ENCODE results near the gene JPT2.

JPT2 gene

GRCh38 chr16:1653023-1653422, 25.1 kb upstream of the JPT2 start:
- DNase-seq = no peak

- no peak for DNase-seq
Observed at GRCh38 chr16:1654505-1655268, 23.4 kb upstream of the JPT2 start.

- no peak for DNase-seq
Observed at GRCh38 chr16:1655269-1655807, 22.7 kb upstream of the JPT2 start.

GRCh38 chr16:1655909-1656807, 21.9 kb upstream of the JPT2 start:
- DNase-seq = no peak

GRCh38 chr16:1656808-1657617, 21.1 kb upstream of the JPT2 start:
- no peak for DNase-seq

GRCh38 chr16:1657841-1658240, 20.2 kb upstream of the JPT2 start:
- DNase-seq = no peak

GRCh38 chr16:1659031-1659430, 19.0 kb upstream of the JPT2 start:
- no peak for DNase-seq

- DNase-seq = no peak
Observed at GRCh38 chr16:1661826-1662225, 16.3 kb upstream of the JPT2 start.

GRCh38 chr16:1662543-1662942, 15.5 kb upstream of the JPT2 start:
- DNase-seq = no peak

GRCh38 chr16:1665829-1666228, 12.2 kb upstream of the JPT2 start:
- no peak for DNase-seq

GRCh38 chr16:1666316-1666715, 11.8 kb upstream of the JPT2 start:
- no peak for DNase-seq

GRCh38 chr16:1667271-1667670, 10.8 kb upstream of the JPT2 start:
- no peak for DNase-seq

- DNase-seq = no peak
Observed at GRCh38 chr16:1667916-1668315, 10.2 kb upstream of the JPT2 start.

GRCh38 chr16:1668612-1669319, 9.3 kb upstream of the JPT2 start:
- no peak for DNase-seq

GRCh38 chr16:1669698-1670097, 8.4 kb upstream of the JPT2 start:
- DNase-seq = no peak

- DNase-seq = no peak
Observed at GRCh38 chr16:1670371-1670770, 7.7 kb upstream of the JPT2 start.

- no peak for DNase-seq
Observed at GRCh38 chr16:1670866-1671265, 7.2 kb upstream of the JPT2 start.

GRCh38 chr16:1673424-1674151, 4.5 kb upstream of the JPT2 start:
- no peak for DNase-seq

- no peak for DNase-seq
Observed at GRCh38 chr16:1674306-1674705, 3.8 kb upstream of the JPT2 start.

GRCh38 chr16:1674751-1675664, 3.1 kb upstream of the JPT2 start:
- DNase-seq = no peak

- no peak for DNase-seq
Observed at GRCh38 chr16:1676661-1677060, 1.4 kb upstream of the JPT2 start.

Data from NCI-H1436 (cell line).